GM18505 (cell line): ENCODE data around the gene RNASE3.
"Not testable (repeated sequence)": the region's sequence is repeated elsewhere in the genome, so short reads cannot be mapped to it uniquely, and the experiment has no call there.

Experiments used
- ATAC-seq: cut with Tn5 transposase; IDR thresholded peaks from one replicate; pipeline ENCODE4 v1.9.1; 2021; ENCODE audit not compliant: unreplicated experiment
- POLR2A ChIP-seq: IDR thresholded peaks from 4 replicates; pipeline ENCODE4 v1.6.1; 2011; ENCODE audit warnings: borderline replicate concordance; ENCODE audit not compliant: insufficient read depth, insufficient read length; ENCODE audit errors: extremely low read depth

The RNASE3 gene

GRCh38 chr14:20904393-20905029 is 13.3 kb downstream of the RNASE3 start:
- no peak for ATAC-seq

GRCh38 chr14:20905676-20906075 is 14.5 kb downstream of the RNASE3 start:
- TF ChIP-seq POLR2A = no peak
- ATAC-seq = no peak

More at GRCh38 chr14:20904393-20905029, 13.3 kb downstream of the RNASE3 start:
- TF ChIP-seq POLR2A = no peak

DNA sequence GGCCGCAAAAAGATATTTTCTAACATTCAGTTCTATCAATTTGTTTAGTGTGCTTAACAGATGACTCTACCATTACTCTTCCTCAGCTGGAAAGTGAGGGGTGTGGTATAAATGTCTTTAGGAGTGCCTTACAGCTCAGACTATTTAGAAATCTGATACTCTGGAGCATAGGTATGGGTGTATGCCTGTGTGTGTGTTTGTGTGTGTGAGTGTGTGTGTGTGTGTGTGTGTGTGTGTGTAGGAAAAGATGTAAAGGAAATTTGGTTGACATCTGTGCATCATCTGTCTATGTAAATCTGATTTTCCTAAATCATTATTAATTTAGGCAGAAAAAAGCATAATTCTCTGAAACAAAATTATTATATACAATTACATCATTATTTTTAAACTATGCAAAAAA is 16.0 kb downstream of the RNASE3 start:
- no peak for ATAC-seq
- no peak for TF ChIP-seq POLR2A

DNA sequence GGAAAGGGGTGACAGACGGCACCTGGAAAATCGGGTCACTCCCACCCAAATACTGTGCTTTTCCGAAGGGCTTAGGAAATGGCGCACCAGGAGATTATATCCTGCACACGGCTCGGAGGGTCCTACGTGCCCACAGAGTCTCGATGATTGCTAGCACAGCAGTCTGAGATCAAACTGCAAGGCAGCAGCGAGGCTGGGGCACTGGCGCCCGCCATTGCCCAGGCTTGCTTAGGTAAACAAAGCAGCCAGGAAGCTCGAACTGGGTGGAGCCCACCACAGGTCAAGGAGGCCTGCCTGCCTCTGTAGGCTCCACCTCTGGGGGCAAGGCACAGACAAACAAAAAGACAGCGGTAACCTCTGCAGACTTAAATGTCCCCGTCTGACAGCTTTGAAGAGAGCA is 19.6 kb downstream of the RNASE3 start:
- ATAC-seq = not testable (repeated sequence)

- not testable (repeated sequence) for ATAC-seq
These were observed 28.0 kb downstream of the RNASE3 start for GRCh38 chr14:20919038-20919756.

DNA sequence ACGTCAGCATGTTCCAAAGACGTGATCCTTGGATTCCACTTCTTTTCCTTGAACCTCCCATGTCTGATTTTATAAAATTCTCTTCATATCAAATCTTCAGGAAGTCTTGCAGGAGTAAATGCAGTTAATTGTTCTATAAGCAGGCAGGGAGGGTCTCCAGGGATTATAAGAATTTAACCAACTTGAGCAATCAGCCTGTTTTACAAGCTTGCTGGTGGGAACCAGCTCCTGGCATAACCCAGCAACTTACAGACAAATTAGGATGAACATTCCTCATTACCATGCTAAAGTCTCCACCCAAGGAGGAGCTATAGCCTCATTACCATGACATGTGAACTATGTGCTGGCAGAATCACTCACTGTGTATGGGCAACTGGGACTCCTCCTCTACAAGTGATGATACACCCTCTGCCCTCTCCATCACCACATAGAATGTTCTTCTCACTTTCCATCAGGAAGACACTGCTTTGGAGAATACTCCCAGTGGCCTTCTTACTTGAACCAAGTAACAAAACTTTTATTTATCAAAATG is 32.6 kb downstream of the RNASE3 start:
- ATAC-seq = not testable (repeated sequence)

DNA sequence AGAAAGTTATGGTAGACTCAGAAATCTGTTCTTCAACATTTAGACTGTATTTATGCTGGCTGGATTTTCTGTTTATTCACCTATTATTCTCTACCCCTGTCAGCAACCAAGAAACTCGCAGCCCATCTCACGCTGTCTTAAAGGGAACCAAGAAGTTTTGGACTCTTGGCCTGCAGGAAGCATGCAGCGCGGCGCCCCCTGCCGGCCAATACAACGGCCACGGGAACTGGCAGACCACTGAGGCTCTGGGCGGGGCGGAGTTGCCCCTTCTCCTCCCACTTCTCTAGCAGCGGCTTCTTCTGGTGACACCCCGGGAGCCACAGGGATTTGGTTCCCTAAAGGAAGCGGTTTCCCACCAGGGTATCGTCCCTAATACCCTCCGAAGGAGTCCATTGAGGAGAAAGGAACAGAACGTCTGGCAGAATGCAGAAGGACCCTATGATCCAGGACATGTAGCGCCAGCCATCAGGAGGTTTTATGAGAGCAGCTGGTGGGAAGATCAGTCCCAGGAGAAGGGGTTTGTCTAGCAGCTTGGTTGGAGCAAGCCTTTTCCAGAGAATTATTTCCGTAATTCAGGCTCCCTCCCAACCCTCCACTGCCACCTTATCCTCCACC is 43.1 kb downstream of the RNASE3 start:
- no peak for TF ChIP-seq POLR2A
- no peak for ATAC-seq

GRCh38 chr14:20935303-20935984 is 44.3 kb downstream of the RNASE3 start:
- no peak for TF ChIP-seq POLR2A
- ATAC-seq = no peak
